NCI-H345 treated with DMSO at 0.1 percent for 48 hours (cell line): ENCODE measurements around the gene HABP2.

Experiments
- DNase-seq: peaks from one replicate; lab custom pipeline; 2025; ENCODE audit not compliant: unreplicated experiment; lab: John Stamatoyannopoulos, UW

Gene HABP2

DNA sequence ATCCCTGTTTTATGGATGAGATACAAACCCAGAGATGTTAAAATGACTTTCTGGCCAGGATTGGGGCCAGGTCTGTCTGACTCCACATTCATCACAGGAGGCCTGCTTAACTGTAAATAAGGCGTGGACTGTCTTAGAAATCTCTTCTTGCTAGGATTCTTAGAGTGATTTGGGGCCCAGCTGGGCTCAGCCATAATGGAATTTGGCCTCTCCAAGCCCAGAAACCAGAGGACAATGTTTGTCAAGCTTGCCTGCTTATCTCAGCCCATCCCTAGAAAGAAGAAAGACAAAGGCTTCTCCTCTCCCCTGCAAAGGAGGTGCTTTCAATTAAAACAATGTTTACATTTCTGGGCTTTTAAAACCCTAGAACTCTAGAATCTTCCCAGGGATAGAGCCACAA is 2.9 kb downstream of the HABP2 start:
- no peak for DNase-seq

- DNase-seq = no peak
Measured at GRCh38 chr10:113557424-113557862, 4.6 kb downstream of the HABP2 start.

DNA sequence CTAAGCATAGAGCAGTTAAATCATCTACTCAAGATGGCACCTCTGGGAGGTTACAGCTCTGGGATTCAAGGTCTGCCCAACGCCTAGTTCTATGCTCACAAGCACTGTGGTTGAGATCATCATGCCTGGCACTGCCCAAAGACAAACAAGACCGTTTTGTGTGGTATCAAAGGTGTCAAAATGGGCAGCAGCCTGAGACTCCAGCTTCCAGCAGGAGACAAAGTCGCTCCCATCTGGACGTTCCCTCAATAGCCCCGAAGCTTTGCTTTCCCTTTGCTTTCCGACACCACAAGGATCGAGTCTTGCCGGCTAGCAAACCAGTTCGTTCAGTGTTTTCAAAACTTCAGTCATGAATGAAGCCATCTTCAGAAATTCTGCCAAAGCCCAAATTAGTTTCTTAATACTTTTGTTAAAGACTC is 5.1 kb downstream of the HABP2 start:
- no peak for DNase-seq

DNA sequence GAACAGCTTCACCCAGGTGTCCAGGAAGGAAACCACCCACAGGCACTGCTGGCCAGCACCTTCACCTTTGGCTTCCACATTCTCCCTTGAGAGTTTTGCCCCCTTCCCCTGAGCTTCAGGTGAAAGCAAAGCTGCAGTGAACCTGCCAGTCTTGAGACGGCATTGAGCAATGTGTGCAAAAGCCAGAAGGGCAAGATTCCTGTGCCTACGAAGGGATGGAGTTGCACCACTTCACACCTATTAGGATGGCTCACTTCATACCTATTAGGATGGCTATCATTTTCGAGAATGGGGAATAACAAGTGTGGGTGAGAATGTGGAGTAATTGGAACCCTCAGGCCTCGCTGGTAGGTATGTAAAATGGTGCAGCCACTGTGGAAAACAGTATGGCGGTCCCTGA is 7.2 kb downstream of the HABP2 start:
- DNase-seq = no peak

GRCh38 chr10:113561214-113561613 is 8.4 kb downstream of the HABP2 start:
- no peak for DNase-seq

DNA sequence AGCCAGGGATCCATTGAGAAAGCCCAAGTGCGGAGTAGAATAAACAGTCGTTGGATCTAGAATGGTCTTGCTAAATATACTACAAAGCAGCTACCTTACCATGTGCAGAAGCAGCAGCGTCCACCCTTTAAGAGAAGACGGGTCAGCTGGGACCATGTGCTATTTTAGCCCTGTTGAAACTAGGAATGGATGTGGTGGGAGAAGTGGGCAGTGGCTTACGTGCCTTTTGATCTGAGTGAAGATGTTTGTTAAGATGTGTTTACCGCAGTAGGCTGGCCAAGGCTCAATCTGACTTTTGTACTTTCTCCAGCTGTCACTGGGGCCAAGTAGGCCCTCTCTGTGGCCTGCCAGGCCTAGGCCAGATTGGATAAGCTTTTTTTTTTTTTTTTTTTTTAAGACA is 9.2 kb downstream of the HABP2 start:
- no peak for DNase-seq

- DNase-seq = no peak
Measured at GRCh38 chr10:113562704-113563103, 9.9 kb downstream of the HABP2 start.

DNA sequence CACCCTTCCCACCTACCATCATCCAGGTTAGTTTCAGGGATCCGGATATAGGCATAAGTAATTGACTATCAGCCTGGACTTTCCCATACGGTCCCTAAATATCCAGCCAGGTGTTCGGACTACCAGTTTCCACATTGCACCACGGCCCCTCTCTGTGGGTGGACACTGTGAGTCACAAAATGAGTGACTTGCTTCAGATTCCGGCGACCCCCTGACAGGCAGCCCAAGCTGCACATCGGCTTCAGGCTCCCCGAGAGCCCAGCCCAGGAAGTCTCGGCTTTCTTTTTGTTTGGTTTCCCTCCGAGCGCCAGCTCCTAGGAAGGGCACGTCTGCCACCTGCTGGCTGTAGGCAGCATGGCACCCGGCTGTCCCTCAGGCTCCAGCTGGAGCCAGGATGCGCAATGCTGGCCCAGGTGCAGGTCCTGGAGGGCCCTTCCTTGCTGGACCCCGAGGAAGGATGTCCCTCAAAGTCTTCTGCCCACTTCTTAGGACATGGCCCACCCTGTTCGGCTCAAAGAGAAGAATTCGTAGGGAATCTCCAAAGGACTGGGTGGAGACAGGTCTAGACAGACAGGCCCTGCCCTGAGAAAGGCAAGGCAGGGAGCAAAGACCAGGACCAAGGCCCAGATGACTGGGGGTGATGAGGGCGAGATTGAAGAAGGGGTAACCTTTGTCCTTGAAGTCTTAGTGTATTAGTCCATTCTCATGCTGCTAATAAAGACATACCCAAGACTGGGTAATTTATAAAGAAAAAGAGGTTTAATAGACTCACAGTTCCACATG is 10.6 kb downstream of the HABP2 start:
- DNase-seq = peak; percentile 62

DNA sequence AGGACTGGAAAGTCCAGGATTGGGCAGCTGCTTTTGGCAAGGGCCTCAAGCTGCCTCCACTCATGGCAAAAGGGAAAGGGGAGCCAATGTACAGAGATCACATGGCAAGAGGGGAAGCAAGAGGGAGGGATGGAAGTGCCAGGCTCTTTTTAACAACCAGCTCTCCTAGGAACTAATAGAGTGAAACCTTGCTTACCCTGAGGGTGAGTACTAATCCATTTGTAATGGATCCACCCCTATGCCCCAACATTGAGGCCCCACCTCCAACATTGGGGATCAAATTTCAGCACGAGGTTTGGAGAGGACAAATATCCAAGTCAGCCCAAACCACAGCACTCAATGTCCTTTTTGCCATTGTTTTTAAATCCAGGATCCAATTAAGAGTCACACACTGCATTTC is 12.5 kb downstream of the HABP2 start:
- DNase-seq = no peak

DNA sequence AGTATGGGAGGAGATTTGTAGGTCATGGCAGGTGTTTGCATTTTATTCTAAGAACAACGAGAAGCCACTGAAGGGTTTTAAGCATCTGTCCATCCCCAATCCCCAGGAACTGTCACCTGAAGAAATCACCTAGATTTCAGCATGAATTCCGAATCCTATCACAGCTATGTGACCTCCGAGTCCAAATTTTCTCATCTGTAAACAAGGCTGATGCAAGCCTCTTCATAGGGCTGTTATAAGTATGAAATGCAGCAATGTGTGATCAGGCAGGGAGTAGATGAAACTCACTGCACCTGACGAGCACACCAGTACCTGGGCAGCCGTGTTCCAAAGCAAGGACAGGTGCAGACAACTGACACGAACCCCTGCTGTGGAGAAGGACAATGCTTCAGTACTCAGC is 14.0 kb downstream of the HABP2 start:
- DNase-seq = peak; percentile 89

DNA sequence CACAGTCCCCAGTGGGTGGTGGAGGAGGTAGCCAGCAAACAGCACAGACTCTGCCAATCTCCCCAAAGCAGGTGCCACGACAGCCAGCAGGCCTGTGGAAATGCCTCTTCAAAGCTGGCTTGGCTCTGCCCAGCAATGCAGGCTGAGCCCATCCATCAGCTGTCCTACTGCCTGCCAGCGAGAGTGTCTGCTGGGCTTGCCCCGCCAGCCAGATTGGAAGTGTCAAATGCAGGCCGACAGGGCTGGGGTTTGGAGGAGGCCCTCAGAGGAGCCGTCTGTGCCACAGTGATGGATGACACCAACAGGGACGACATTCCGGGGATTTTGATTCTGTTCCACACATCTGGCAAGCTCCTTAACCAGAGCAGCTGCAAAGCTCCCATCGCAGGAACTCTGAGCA is 16.7 kb downstream of the HABP2 start:
- no peak for DNase-seq

DNA sequence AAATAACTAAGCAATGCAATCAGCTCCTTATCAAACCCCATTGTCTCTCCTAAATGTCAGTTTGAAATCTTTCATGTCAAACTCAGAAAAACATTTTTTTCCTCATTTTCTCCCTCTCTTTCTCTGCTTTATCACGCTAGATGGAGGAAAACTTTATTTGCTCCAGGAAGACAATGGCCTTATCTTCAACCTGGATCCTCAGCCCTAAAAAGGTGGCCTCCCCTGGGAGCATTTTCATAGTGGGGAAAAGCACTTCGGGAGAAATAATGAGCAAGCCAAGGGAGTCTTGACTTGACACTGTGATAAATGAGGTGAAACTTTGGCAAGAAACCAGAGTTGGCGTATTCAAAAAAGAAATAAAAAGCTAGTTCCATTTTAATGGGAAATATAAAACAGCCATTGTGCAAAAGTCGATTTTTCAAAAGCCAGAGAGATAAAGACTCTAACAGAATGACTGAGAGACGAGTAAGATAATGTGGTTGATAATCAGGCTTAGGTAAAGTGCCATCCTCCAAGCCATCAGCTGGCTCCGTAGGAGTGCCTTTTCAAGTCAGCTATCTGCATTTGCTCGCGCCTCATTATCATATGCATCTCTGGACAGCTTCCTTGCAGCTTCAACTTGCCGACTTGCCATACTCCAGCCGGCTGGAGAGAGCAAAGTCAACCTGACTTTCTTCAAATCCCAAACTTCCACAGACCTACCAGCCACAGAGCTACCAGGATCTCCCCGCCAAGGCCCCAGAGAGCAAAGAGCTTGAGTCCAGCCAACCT is 19.9 kb downstream of the HABP2 start:
- DNase-seq = no peak

GRCh38 chr10:113573368-113573767 is 20.5 kb downstream of the HABP2 start:
- no peak for DNase-seq

DNA sequence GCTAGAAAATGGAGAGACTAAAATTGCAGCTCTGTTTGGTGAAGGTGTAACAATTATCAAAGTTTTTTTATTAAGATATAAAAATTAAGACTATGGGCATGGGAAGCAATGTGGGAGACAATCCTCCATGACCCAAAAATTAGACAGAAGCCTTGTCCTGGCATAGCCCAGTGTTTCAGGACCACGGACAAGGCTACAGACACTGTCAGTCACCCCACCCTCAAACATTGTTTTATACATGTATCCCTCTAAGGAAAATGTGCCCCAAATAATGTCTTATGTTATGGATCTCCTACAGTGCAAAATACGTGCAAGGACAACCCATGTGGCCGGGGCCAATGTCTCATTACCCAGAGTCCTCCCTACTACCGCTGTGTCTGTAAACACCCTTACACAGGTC is 24.0 kb downstream of the HABP2 start:
- no peak for DNase-seq

GRCh38 chr10:113578773-113579172 is 25.9 kb downstream of the HABP2 start:
- no peak for DNase-seq

- no peak for DNase-seq
Measured at GRCh38 chr10:113581092-113581491, 28.2 kb downstream of the HABP2 start.

DNA sequence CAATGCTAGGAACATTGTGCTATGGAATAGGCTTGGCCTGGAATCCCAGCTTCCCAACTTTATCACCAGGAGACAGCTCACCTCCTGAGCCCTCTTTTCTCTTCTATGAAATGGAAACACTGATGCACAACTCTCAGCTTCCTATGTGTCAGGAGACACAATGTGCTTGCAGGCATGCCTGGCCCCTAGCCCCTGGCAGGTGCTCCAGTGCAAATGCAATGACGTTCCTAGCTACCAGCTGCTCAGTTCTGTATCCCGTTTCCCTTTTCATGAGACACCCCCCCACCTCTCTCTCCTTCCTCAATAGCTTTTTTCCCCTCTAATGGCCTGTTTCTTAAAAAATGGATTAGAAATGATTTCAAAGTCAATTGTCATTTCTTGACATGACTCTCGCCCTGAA is 30.7 kb downstream of the HABP2 start:
- no peak for DNase-seq

- no peak for DNase-seq
Measured at GRCh38 chr10:113585949-113586348, 33.1 kb downstream of the HABP2 start.

DNA sequence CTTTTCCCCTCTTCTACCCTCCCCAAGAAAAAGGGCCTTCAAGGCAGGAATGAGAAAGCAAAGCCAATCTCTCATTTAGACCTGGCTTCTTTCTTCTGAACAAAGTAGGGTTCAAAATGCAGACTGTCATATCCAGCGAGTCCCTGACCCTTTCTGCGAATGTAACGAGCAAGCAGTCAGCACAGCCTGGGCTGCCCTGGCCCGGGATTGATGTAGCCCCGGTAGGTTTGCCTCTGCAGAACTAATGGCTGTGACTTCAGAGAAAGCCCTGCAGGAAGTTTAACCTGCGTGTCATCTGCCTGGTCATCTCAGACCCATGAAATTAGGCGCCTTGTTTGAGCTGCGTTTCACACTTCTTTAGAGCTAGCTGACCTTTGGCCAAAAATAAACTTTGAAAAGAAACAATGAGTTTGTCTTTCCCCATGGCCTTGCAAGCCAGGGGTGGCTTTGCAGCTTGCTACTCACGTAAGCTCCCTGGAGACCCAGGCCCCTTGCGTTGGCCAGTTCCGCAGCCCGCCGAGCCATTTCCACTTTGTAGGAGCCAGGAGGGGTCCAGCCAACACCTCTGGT is 36.4 kb downstream of the HABP2 start:
- no peak for DNase-seq

- no peak for DNase-seq
Measured at GRCh38 chr10:113590581-113590980, 37.7 kb downstream of the HABP2 start.

GRCh38 chr10:113592380-113592779 is 39.5 kb downstream of the HABP2 start:
- DNase-seq = no peak

DNA sequence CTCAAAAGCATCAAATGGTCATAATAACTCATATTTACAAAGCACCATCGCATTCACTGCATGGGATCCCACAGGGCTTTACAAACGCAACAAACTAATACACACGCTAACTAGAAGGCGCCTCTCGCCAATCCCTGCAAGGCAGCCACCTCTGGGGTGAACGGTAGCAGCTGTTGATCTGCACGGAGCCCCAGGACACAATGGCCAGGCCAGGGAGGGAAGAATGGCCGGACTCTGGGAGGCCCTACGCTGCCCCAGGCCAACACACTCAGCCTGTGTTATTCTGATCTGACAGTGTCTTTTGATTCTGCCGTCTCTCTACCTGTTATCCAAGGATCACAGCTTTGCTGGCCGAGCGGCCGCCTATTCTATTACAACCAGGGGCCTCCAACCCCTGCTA is 41.8 kb downstream of the HABP2 start:
- DNase-seq = no peak
